ACHN (cell line): Measurements from ENCODE around the gene DNAJB6.

Experiments used
- DNase-seq: peaks from one replicate; pipeline ENCODE4 v3.0.0-alpha.2; 2015
- in situ Hi-C: cut with HindIII; loops from 2 replicates; pipeline ENCODE4 v1.10.0; 2017; ENCODE audit warnings: low sequenced_read_pairs, low pct_ligation_motif_present, low pct_unique_long_range_greater_than_20kb

DNAJB6 gene

GRCh38 chr7:157388301-157388700, 51.5 kb downstream of the DNAJB6 start:
- in situ Hi-C loops, result no loop called here
- DNase-seq, result no peak

DNA sequence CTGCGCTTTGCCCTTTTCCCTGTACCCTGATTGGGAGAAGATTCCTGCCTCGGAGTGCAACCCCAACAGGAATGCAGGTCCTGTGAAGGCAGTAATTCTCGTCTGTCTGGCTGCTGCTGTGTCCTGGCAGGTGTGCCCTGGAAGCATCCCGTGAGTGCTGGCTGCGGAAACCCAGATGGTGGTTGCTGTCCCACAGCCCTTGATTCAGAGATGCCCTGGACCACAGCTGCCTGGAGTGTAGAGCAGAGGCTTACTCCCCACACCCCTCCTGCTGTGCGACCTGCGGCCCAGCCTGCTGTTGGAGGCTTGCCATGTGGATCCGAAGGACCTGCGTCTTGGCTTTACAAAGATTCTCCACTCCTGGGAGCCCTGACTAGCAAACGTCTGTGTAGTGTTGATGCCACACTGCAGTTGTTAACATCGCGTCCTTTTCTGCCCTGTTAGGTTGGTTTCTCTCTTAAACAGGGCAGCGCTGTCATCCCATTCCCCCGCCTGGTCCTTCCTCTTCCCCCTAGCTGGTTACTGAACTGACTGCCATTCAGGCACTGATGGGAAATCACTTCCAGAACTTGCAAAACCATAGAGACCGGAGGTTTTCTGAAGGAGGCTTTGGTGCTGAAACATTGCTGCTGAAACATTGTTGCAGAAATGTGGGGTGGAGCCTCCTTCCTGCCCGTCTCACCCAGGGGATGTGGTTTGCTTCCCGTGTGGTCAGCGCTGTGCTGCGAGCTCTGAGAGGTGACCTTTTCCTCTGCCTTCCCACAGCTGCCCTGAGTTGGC, 53.3 kb downstream of the DNAJB6 start:
- no peak for DNase-seq
- in situ Hi-C loops, result no loop called here

DNA sequence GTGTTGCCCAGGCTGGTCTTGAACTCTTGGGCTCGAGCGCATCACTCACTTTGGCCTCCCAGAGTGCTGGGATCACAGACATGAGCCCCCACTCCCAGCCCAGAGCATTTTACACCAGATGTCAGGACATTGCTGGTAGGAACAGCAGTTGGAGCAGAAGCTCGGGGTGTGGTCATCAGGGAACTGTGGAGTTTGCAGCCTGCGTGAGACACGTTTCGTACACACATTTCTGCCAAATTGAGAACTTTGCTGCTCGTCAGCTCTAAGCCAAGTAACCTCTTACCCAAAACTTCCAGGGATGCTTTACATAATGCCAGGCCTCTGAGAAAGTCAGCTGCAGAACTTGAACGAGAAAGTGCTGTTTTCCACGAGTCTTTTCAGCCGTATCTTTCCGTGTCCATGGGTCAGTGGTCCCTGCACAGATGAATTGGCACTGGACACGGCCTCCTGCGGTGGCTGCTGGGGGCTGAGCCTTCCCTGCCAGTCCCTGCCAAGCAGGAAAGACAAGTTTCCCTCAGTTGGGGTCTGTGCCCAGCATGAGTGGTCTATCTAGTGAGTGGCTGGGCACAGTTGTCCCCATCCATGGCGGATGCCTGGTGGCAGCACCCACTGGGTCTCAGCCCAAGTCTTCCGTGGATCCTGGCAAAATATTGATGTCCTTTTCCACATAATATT, 54.4 kb downstream of the DNAJB6 start:
- no peak for DNase-seq
- in situ Hi-C loops, result no loop called here

DNA sequence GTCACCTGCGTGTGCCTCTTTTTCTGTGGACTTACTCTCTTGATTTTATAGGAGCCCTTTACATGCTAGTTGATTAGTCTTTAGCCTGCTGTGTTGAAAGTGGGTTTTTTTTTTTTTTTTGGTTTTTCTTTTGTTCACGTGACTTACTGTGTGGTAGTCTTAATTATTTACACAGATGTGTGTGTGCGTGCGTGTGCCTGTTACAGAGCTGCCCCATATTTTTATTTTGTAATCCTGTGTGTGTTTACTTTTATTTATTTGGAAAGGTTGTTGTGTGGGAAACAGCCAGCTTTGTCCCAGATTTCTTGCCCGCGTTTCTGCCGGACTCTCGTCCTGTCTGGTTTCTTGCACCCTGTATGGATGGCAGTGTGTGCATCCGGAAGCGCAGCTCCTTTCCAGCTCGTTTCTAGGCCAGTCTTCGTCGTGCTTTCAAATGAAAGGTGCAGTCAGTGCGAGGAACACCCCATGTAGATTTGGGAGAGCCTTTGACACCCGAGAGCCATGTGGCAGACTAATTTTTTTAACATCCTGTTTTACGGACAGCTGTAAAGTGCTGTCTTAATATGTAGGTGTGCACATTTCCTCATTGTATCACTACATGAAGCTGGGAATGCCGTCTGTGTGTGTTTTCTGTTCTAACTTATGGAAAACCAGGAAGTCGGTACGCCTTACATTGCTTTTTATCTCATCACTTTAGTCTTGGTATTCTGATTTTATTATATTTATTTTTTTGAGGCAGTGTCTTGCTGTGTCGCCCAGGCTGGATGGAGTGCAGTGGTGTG, 55.6 kb downstream of the DNAJB6 start:
- in situ Hi-C loops, result no loop called here
- no peak for DNase-seq

GRCh38 chr7:157394246-157395191, 57.7 kb downstream of the DNAJB6 start:
- in situ Hi-C loops, result no loop called here
- no peak for DNase-seq

GRCh38 chr7:157395206-157395605, 58.4 kb downstream of the DNAJB6 start:
- no peak for DNase-seq
- in situ Hi-C loops, result no loop called here

GRCh38 chr7:157396316-157397035, 59.7 kb downstream of the DNAJB6 start:
- in situ Hi-C loops, result no loop called here
- DNase-seq, result no peak

DNA sequence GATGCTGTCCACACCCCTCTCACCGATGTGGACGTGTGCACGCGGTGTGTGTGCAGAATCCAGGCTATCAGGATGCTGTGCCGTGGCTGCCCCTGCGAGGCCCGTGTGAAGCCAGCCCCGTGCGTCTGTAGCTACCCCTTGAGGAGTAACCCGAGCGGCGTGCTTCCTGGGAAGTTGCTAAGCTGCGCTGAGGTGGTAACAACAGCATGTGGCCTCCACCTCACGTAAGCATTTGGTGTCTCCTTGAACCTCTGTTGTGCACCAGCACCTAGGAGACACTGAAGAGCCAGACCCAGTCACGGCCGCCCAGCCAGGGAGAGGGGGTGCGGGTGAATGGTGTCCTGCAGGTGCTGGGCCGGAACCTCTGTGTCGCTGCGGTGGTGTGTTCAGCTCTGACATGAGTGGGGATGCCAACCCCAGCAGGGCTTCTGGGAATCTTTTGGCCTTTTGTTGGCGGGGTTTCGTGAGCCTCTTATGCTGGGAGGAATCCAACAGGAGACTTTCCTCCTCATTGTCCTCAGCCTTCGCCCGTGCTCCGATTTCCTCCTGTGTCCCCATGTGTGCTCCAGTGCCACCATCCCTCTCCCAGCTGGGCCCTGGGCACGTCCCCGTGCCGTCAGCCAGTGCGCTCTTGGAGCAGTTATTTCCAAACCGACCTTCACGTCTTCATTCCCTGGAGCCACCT, 60.4 kb downstream of the DNAJB6 start:
- in situ Hi-C loops, result no loop called here
- no peak for DNase-seq

DNA sequence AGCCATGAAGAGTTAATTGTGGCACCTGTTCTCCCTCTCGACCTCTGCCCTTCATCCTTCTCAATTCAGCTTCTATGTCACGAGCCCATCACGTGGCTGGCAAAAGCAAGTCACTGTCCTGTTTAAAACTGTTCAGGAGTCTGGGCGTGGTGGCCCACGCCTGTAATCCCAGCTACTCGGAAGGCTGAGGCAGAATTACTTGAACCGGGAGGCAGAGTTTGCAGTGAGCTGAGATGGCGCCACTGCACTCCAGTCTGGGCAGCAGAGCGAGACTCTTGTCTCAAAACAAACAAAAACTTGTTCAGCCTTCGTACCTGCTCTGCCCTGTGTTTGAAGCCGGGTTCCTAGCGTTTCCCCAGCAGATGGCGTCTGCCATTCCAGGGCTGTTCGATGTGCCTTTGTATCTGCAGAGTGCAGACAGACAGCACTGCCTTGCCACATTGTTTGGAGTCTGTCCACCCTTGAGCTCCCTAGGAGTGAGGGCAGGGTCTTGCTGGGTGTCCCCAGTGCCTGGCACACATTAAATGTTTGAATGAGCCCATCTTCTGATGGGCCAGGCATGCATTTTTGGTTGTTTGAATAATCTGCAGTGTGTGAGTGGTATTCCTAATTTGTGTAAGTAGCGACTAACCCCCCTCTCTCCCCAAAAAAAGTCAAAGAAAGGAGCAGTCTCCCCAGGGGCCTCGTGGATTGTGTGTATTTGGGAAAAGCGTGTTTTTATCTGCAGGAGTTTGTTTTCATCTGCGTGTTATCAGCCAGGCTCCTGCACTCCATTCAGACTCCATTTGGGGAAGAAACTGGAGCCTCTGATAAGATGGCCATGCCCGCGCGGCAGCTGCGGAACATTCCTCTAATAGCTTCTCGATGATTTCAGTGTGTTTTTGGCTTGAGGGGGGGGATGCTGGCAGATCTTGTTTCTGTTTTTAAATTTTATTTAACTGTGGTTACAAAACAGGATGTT, 61.2 kb downstream of the DNAJB6 start:
- in situ Hi-C loops, result no loop called here
- DNase-seq, result peak; percentile 35

GRCh38 chr7:157399086-157399687, 62.4 kb downstream of the DNAJB6 start:
- in situ Hi-C loops, result no loop called here

GRCh38 chr7:157400171-157400860, 63.5 kb downstream of the DNAJB6 start:
- in situ Hi-C loops, result no loop called here

More at GRCh38 chr7:157399086-157399687, 62.4 kb downstream of the DNAJB6 start:
- no peak for DNase-seq

GRCh38 chr7:157401567-157402387, 65.0 kb downstream of the DNAJB6 start:
- in situ Hi-C loops, result no loop called here

More at GRCh38 chr7:157400171-157400860, 63.5 kb downstream of the DNAJB6 start:
- no peak for DNase-seq

DNA sequence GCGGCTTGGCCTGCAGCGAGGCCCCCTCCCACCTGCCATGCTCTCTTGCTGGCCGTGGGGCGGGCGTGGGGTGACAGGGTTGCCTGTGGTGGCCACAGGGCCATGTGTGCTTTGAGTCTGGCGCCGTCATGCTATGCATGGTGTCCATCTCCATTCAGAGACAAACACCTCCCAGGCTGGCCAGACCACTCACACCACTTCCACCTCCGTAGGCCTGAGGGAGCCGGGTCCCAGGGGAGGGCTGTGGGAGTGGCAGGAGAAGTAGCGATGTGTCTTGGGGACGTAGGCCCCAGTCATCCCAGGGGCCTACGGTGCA, 65.5 kb downstream of the DNAJB6 start:
- in situ Hi-C loops, result no loop called here
- no peak for DNase-seq

More at GRCh38 chr7:157401567-157402387, 65.0 kb downstream of the DNAJB6 start:
- DNase-seq, result no peak

DNA sequence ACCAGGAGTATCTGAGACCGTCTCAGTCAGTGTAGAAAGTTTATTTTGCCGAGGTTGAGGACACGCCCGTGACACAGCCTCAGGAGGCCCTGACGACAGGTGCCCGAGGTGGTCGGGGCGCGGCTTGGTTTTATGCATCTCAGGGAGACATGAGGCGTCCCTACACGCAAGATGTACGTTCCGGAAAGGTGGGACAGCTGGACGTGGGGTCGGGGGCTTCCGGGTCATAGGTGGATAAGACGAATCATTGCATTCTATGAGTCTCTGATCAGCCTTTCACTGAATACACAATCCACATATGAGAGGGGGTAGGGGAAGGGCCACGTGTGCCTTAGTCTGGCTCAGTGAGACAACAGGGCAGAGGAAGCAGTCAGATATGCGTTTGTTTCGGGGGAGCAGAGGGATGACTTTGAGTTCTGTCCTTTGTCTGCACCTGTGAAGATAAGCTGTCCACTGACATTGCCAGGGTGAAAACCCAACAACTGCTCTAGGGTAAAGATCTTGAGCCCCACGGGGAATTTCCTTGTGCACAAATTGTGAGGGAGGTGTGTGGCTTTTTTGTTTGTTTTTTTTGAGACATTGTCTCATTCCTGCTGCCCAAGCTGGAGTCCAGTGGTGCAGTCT, 66.2 kb downstream of the DNAJB6 start:
- in situ Hi-C loops, result no loop called here
- no peak for DNase-seq
